ENCODE measurements around the gene ELL.

GRCh38 chr19:18440936-18441803 is 80.7 kb downstream of the ELL start:
- TF ChIP-seq POLR2AphosphoS5 (IDR thresholded peaks at IDR 0.05): no peak
- TF ChIP-seq, protein P1, sequence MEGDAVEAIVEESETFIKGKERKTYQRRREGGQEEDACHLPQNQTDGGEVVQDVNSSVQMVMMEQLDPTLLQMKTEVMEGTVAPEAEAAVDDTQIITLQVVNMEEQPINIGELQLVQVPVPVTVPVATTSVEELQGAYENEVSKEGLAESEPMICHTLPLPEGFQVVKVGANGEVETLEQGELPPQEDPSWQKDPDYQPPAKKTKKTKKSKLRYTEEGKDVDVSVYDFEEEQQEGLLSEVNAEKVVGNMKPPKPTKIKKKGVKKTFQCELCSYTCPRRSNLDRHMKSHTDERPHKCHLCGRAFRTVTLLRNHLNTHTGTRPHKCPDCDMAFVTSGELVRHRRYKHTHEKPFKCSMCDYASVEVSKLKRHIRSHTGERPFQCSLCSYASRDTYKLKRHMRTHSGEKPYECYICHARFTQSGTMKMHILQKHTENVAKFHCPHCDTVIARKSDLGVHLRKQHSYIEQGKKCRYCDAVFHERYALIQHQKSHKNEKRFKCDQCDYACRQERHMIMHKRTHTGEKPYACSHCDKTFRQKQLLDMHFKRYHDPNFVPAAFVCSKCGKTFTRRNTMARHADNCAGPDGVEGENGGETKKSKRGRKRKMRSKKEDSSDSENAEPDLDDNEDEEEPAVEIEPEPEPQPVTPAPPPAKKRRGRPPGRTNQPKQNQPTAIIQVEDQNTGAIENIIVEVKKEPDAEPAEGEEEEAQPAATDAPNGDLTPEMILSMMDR (IDR thresholded peaks at IDR 0.05): no peak
